Loucy (cell line): ENCODE results near the gene MMAB.

Experiments
- H2AFZ ChIP-seq: fragments of 200-600 bp; sonication (generic); 2 replicates; pipeline ENCODE4 v1.6.0; 2016; ENCODE audit warnings: antibody characterized with exemption, mild to moderate bottlenecking, low read length, moderate library complexity
- H3F3A ChIP-seq: fragments of 200-600 bp; 2 replicates; pipeline ENCODE4 v1.6.0; 2016; ENCODE audit warnings: antibody characterized with exemption, low read depth, mild to moderate bottlenecking
- H3K27me3 ChIP-seq: fragments of 200-600 bp; sonication (generic); 2 replicates; pipeline ENCODE4 v1.6.1; 2014; ENCODE audit warnings: low read length, mild to moderate bottlenecking; ENCODE audit not compliant: insufficient read depth, poor library complexity, severe bottlenecking
- H3K36me3 ChIP-seq: fragments of 200-600 bp; sonication (generic); 2 replicates; pipeline ENCODE4 v1.6.1; 2016; ENCODE audit warnings: low read length; ENCODE audit not compliant: insufficient read depth
- H3K4me1 ChIP-seq: fragments of 200-600 bp; sonication (generic); 2 replicates; pipeline ENCODE4 v1.5.1; 2014; ENCODE audit warnings: low read length, mild to moderate bottlenecking; ENCODE audit not compliant: insufficient read depth, poor library complexity, severe bottlenecking
- H3K4me2 ChIP-seq: fragments of 200-600 bp; sonication (generic); 2 replicates; pipeline ENCODE4 v1.6.0; 2014; ENCODE audit warnings: antibody characterized with exemption, low read length, low read depth, mild to moderate bottlenecking; ENCODE audit not compliant: poor library complexity, severe bottlenecking
- H3K4me3 ChIP-seq: fragments of 200-600 bp; sonication (generic); 2 replicates; pipeline ENCODE4 v1.5.1; 2014; ENCODE audit warnings: low read length, mild to moderate bottlenecking, mixed read lengths; ENCODE audit not compliant: poor library complexity, severe bottlenecking
- H3K79me2 ChIP-seq: fragments of 200-600 bp; sonication (generic); 2 replicates; pipeline ENCODE4 v1.6.1; 2014; ENCODE audit warnings: low read length; ENCODE audit not compliant: insufficient read depth
- H3K9ac ChIP-seq: fragments of 200-600 bp; sonication (generic); 2 replicates; pipeline ENCODE4 v1.6.0; 2014; ENCODE audit warnings: mild to moderate bottlenecking, low read depth, low read length, moderate library complexity; ENCODE audit not compliant: poor library complexity, severe bottlenecking
- H3K9me2 ChIP-seq: fragments of 200-600 bp; sonication (generic); replicated peaks from 2 replicates; pipeline ENCODE4 v1.6.1; 2016; ENCODE audit warnings: low read depth, low read length, mixed read lengths
- H3K9me3 ChIP-seq: fragments of 200-600 bp; sonication (generic); 2 replicates; pipeline ENCODE4 v1.6.1; 2014; ENCODE audit warnings: mild to moderate bottlenecking, antibody characterized with exemption, low read length, low read depth; ENCODE audit not compliant: insufficient read depth
- H4K20me1 ChIP-seq: fragments of 200-600 bp; sonication (generic); 2 replicates; pipeline ENCODE4 v1.6.0; 2014; ENCODE audit warnings: antibody characterized with exemption, low read length, mild to moderate bottlenecking; ENCODE audit not compliant: insufficient read depth, poor library complexity, severe bottlenecking
- EZH2phosphoT487 ChIP-seq: fragments of 200-600 bp; IDR thresholded peaks from 2 replicates; pipeline ENCODE4 v1.6.1; 2018; ENCODE audit warnings: antibody characterized with exemption, mild to moderate bottlenecking, moderate library complexity, borderline replicate concordance
- TF ChIP-seq, protein P1 (sequence below): fragments of 200-600 bp; sonication (generic); conservative IDR thresholded peaks from 2 replicates; pipeline ENCODE4 v1.5.1; 2014; ENCODE audit warnings: mild to moderate bottlenecking, antibody characterized with exemption, low read length

MMAB gene

GRCh38 chr12:109557805-109558204 lies 15.5 kb downstream of the MMAB start:
- peaks cover 17% of the 10 kb centered on the region; the same call in 1 of the 2 replicates for H3K36me3 ChIP-seq
- no peak for TF ChIP-seq EZH2phosphoT487
- TF ChIP-seq, protein P1, sequence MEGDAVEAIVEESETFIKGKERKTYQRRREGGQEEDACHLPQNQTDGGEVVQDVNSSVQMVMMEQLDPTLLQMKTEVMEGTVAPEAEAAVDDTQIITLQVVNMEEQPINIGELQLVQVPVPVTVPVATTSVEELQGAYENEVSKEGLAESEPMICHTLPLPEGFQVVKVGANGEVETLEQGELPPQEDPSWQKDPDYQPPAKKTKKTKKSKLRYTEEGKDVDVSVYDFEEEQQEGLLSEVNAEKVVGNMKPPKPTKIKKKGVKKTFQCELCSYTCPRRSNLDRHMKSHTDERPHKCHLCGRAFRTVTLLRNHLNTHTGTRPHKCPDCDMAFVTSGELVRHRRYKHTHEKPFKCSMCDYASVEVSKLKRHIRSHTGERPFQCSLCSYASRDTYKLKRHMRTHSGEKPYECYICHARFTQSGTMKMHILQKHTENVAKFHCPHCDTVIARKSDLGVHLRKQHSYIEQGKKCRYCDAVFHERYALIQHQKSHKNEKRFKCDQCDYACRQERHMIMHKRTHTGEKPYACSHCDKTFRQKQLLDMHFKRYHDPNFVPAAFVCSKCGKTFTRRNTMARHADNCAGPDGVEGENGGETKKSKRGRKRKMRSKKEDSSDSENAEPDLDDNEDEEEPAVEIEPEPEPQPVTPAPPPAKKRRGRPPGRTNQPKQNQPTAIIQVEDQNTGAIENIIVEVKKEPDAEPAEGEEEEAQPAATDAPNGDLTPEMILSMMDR: no peak

GRCh38 chr12:109557200-109557599 lies 16.1 kb downstream of the MMAB start:
- no peaks in the 10 kb centered on the region for H3K27me3 ChIP-seq
- no peak overlapping the region for H2AFZ ChIP-seq
- H3K79me2 ChIP-seq: no peaks in the 10 kb centered on the region
- H3K9me3 ChIP-seq: no peaks in the 10 kb centered on the region
- no peaks in the 10 kb centered on the region for H4K20me1 ChIP-seq
- no peak for TF ChIP-seq EZH2phosphoT487
- TF ChIP-seq, protein P1: no peak
- no peak overlapping the region for H3K4me3 ChIP-seq
- no peaks in the 10 kb centered on the region for H3K9me2 ChIP-seq
- peaks cover 11% of the 10 kb centered on the region; the same call in 1 of the 2 replicates for H3K36me3 ChIP-seq
- no peak overlapping the region for H3K4me2 ChIP-seq
- peaks cover 9% of the 10 kb centered on the region for H3K4me1 ChIP-seq
- no peak overlapping the region for H3K9ac ChIP-seq
- H3F3A ChIP-seq: no peaks in the 10 kb centered on the region

More at GRCh38 chr12:109557805-109558204, 15.5 kb downstream of the MMAB start:
- Histone ChIP-seq H3F3A (no peaks in the 10 kb centered on the region), H3K4me1 (peaks cover 9% of the 10 kb centered on the region), H3K9me2 (no peaks in the 10 kb centered on the region), H3K27me3 (no peaks in the 10 kb centered on the region), H4K20me1 (no peaks in the 10 kb centered on the region), H3K79me2 (no peaks in the 10 kb centered on the region), H3K4me2 (peak overlapping the region; percentile 38), H3K4me3 (no peak overlapping the region), H3K9ac (peak overlapping the region; percentile 19), H3K9me3 (no peaks in the 10 kb centered on the region), H2AFZ (no peak overlapping the region)

GRCh38 chr12:109555431-109556315 lies 17.6 kb downstream of the MMAB start:
- H3K4me2 ChIP-seq: no peak overlapping the region
- H3K9ac ChIP-seq: no peak overlapping the region
- no peak overlapping the region for H3K4me3 ChIP-seq
- no peaks in the 10 kb centered on the region for H3K27me3 ChIP-seq
- H3K9me2 ChIP-seq: no peaks in the 10 kb centered on the region
- TF ChIP-seq, protein P1: no peak
- TF ChIP-seq EZH2phosphoT487: no peak
- no peaks in the 10 kb centered on the region for H3K79me2 ChIP-seq
- H3F3A ChIP-seq: no peaks in the 10 kb centered on the region
- no peaks in the 10 kb centered on the region for H3K9me3 ChIP-seq
- H2AFZ ChIP-seq: no peak overlapping the region
- no peaks in the 10 kb centered on the region for H4K20me1 ChIP-seq
- peaks cover 3% of the 10 kb centered on the region; the same call in 1 of the 2 replicates for H3K36me3 ChIP-seq
- H3K4me1 ChIP-seq: peaks cover 9% of the 10 kb centered on the region
